Mesenchymal stem cell (in vitro differentiated cells and primary cell): ENCODE measurements around the gene GART.

Experiments used
- DNase-seq: peaks from one replicate; pipeline ENCODE4 v3.0.0-alpha.2; 2013
- H2AFZ ChIP-seq: one replicate; pipeline ENCODE4 v1.6.1; 2013; ENCODE audit warnings: low read depth, mild to moderate bottlenecking, control low read depth, inconsistent platforms, low read length, moderate library complexity
- H2AK5ac ChIP-seq: 2 replicates; pipeline ENCODE4 v1.6.1; 2013; ENCODE audit warnings: low read length, moderate library complexity, mild to moderate bottlenecking, inconsistent platforms; ENCODE audit not compliant: severe bottlenecking
- H2BK120ac ChIP-seq: one replicate; pipeline ENCODE4 v1.6.1; 2013; ENCODE audit warnings: low read depth, mild to moderate bottlenecking, inconsistent platforms, low read length, moderate library complexity
- H2BK12ac ChIP-seq, 2 experiments: one replicate each; pipeline ENCODE4 v1.6.1; 2013; ENCODE audit warnings: inconsistent platforms in 2 of 2, low read length in 2 of 2, mild to moderate bottlenecking in 2 of 2, moderate library complexity in 2 of 2, control low read depth in 1 of 2
- H2BK15ac ChIP-seq: one replicate; pipeline ENCODE4 v1.6.1; 2013; ENCODE audit warnings: mild to moderate bottlenecking, low read depth, inconsistent platforms; ENCODE audit not compliant: poor library complexity, severe bottlenecking
- H2BK5ac ChIP-seq: 2 replicates; pipeline ENCODE4 v1.6.1; 2013; ENCODE audit warnings: low read depth, mild to moderate bottlenecking, low read length, control low read depth, inconsistent platforms; ENCODE audit not compliant: poor library complexity, severe bottlenecking
- H3K14ac ChIP-seq, 2 experiments: one replicate each; pipeline ENCODE4 v1.6.1; 2013; ENCODE audit warnings: inconsistent platforms in 2 of 2, low read length in 2 of 2, control low read depth in 1 of 2, mild to moderate bottlenecking in 1 of 2, moderate library complexity in 1 of 2
- H3K18ac ChIP-seq, 2 experiments: one replicate each; pipeline ENCODE4 v1.6.1; 2013; ENCODE audit warnings: inconsistent platforms in 2 of 2, low read length in 2 of 2, control low read depth in 1 of 2, low read depth in 1 of 2, mild to moderate bottlenecking in 1 of 2
- H3K23ac ChIP-seq, 2 experiments: one replicate each; pipeline ENCODE4 v1.6.1; 2013; ENCODE audit warnings: inconsistent platforms in 2 of 2, low read length in 2 of 2, mild to moderate bottlenecking in 2 of 2, moderate library complexity in 2 of 2, control low read depth in 1 of 2
- H3K27ac ChIP-seq: 2 replicates; pipeline ENCODE4 v1.5.1; 2013; ENCODE audit warnings: mild to moderate bottlenecking, moderate library complexity, low read length, control low read depth, inconsistent platforms; ENCODE audit not compliant: poor library complexity, severe bottlenecking
- H3K27me3 ChIP-seq, 2 experiments: 2 replicates each; pipeline versions ENCODE4 v1.6.1 to v1.7.0; 2013; ENCODE audit warnings: low read length in 2 of 2, mild to moderate bottlenecking in 2 of 2, moderate library complexity in 2 of 2, control low read depth in 1 of 2, inconsistent platforms in 1 of 2; ENCODE audit not compliant: control insufficient read depth in 1 of 2, insufficient read depth in 1 of 2
- H3K36me3 ChIP-seq, 2 experiments: 2 replicates each; pipeline versions ENCODE4 v1.6.1 to v1.7.0; 2013; ENCODE audit warnings: low read length in 2 of 2, control low read depth in 1 of 2, inconsistent platforms in 1 of 2, low read depth in 1 of 2, mild to moderate bottlenecking in 1 of 2; ENCODE audit not compliant: insufficient read depth in 2 of 2, control insufficient read depth in 1 of 2
- H3K4ac ChIP-seq, 2 experiments: one replicate each; pipeline ENCODE4 v1.6.1; 2013; ENCODE audit warnings: inconsistent platforms in 2 of 2, low read length in 2 of 2, mild to moderate bottlenecking in 2 of 2, moderate library complexity in 2 of 2, control low read depth in 1 of 2, low read depth in 1 of 2
- H3K4me1 ChIP-seq: 2 replicates; pipeline ENCODE4 v1.6.1; 2013; ENCODE audit warnings: low read depth, low read length, control low read depth; ENCODE audit not compliant: control insufficient read depth, insufficient read depth
- H3K4me2 ChIP-seq: 2 replicates; pipeline ENCODE4 v1.6.1; 2013; ENCODE audit warnings: low read length, mild to moderate bottlenecking, inconsistent platforms; ENCODE audit not compliant: poor library complexity, severe bottlenecking
- H3K4me3 ChIP-seq, 2 experiments: 2 replicates each; pipeline versions ENCODE4 v1.5.1 to v1.7.0; 2013; ENCODE audit warnings: low read length in 2 of 2, mild to moderate bottlenecking in 2 of 2, control low read depth in 1 of 2, low read depth in 1 of 2; ENCODE audit not compliant: insufficient read depth in 1 of 2
- H3K79me1 ChIP-seq: replicated peaks from 2 replicates; pipeline ENCODE4 v1.6.1; 2013; ENCODE audit warnings: mild to moderate bottlenecking, control low read depth, low read length, inconsistent platforms; ENCODE audit not compliant: poor library complexity, severe bottlenecking
- H3K9ac ChIP-seq: 2 replicates; pipeline ENCODE4 v1.7.0; 2013; ENCODE audit warnings: mild to moderate bottlenecking, low read length, moderate library complexity
- H3K9me3 ChIP-seq: 2 replicates; pipeline ENCODE4 v1.7.0; 2013; ENCODE audit warnings: mild to moderate bottlenecking, low read length; ENCODE audit not compliant: control insufficient read depth
- H4K8ac ChIP-seq: one replicate; pipeline ENCODE4 v1.6.1; 2013; ENCODE audit warnings: inconsistent platforms, mild to moderate bottlenecking, low read length, moderate library complexity
- H4K91ac ChIP-seq: one replicate; pipeline ENCODE4 v1.6.1; 2013; ENCODE audit warnings: mild to moderate bottlenecking, low read length, inconsistent platforms
- WGBS: methylation state at CpG from one replicate; pipeline ENCODE4 v1.1.7; 2013; ENCODE audit warnings: mixed read lengths; 5-methylcytosine and 5-hydroxymethylcytosine counted together

Gene GART

GRCh38 chr21:33544451-33545195 lies 2.7 kb upstream of the GART start:
- no peak overlapping the region for H3K27ac ChIP-seq

GRCh38 chr21:33543505-33544129 lies 1.7 kb upstream of the GART start:
- no peak for DNase-seq
- Histone ChIP-seq H3K4ac (peak overlapping the region in 1 of 2 experiments; percentile 90), H3K18ac (peak overlapping the region; percentile 83 to 89)

More at GRCh38 chr21:33544451-33545195, 2.7 kb upstream of the GART start:
- Histone ChIP-seq H3K79me1 (no peaks in the 10 kb centered on the region), H3K9ac (peak overlapping the region; percentile 100), H3K36me3 (peaks cover 8 to 31% of the 10 kb centered on the region in 2 experiments), H3K4me1 (peaks cover 3% of the 10 kb centered on the region), H2BK12ac (no peak overlapping the region), H3K23ac (no peak overlapping the region), H3K4me2 (peak overlapping the region; percentile 43), H3K18ac (no peak overlapping the region), H2AFZ (no peak overlapping the region), H2AK5ac (no peak overlapping the region), H4K8ac (no peak overlapping the region), H4K91ac (no peak overlapping the region), H3K14ac (no peak overlapping the region), H3K4ac (no peak overlapping the region), H3K27me3 (no peaks in the 10 kb centered on the region), H2BK15ac (no peak overlapping the region), H2BK5ac (no peak overlapping the region), H2BK120ac (no peak overlapping the region), H3K9me3 (no peaks in the 10 kb centered on the region), H3K4me3 (peak overlapping the region in 1 of 2 experiments; percentile 98)
- no peak for DNase-seq
- WGBS = 91% methylated on average over 2 of the region's 8 CpGs

GRCh38 chr21:33542640-33543504 lies 955 bp upstream of the GART start, which contains the start of gene SON:
Gene SON, plus strand, starts transcription at chr21:33543038. Its CDS starts 55 bp downstream, at chr21:33543093.
- peak within 1 kb of the TSS; percentile 53 for H2AFZ ChIP-seq
- peak within 1 kb of the TSS; percentile 100 for H3K9ac ChIP-seq
- H4K91ac ChIP-seq = peak within 1 kb of the TSS; percentile 92
- H3K27me3 ChIP-seq = no peaks in the 10 kb centered on the region
- peak within 1 kb of the TSS; percentile 33 for H2BK15ac ChIP-seq
- H2BK5ac ChIP-seq = peak within 1 kb of the TSS; percentile 96
- H3K36me3 ChIP-seq = peaks cover 9 to 27% of the 10 kb centered on the region in 2 experiments
- H3K27ac ChIP-seq = peak within 1 kb of the TSS; percentile 98
- H4K8ac ChIP-seq = peak within 1 kb of the TSS; percentile 90
- H3K23ac ChIP-seq = peak within 1 kb of the TSS in 1 of 2 experiments; percentile 70
- peak within 1 kb of the TSS; percentile 44 for H2BK120ac ChIP-seq
- peaks cover 2% of the 10 kb centered on the region for H3K79me1 ChIP-seq
- H3K9me3 ChIP-seq = no peaks in the 10 kb centered on the region
- H3K18ac ChIP-seq = peak within 1 kb of the TSS; percentile 83 to 89
- peak within 1 kb of the TSS in 1 of 2 experiments; percentile 49 for H2BK12ac ChIP-seq
- peak within 1 kb of the TSS; percentile 85 to 99 for H3K4ac ChIP-seq
- peak within 1 kb of the TSS; percentile 73 to 98 for H3K4me3 ChIP-seq
- H3K4me2 ChIP-seq = peak within 1 kb of the TSS; percentile 82
- WGBS = 0% methylated on average over 56 of the region's 57 CpGs
- peak within 1 kb of the TSS in 1 of 2 experiments; percentile 86 for H3K14ac ChIP-seq
- H2AK5ac ChIP-seq = peak within 1 kb of the TSS; percentile 75
- peaks cover 3% of the 10 kb centered on the region for H3K4me1 ChIP-seq
- peak; percentile 99 for DNase-seq

More at GRCh38 chr21:33543505-33544129, 1.7 kb upstream of the GART start:
- Histone ChIP-seq H3K36me3 (peaks cover 4 to 27% of the 10 kb centered on the region in 2 experiments), H2AK5ac (peak overlapping the region; percentile 75), H3K4me3 (peak overlapping the region; percentile 64 to 98), H3K14ac (no peak overlapping the region), H2AFZ (no peak overlapping the region), H3K27me3 (no peaks in the 10 kb centered on the region), H2BK12ac (peak overlapping the region in 1 of 2 experiments; percentile 34), H3K27ac (peak overlapping the region; percentile 98), H2BK15ac (no peak overlapping the region), H3K23ac (no peak overlapping the region), H4K91ac (peak overlapping the region; percentile 92), H3K9me3 (no peaks in the 10 kb centered on the region), H3K4me1 (peaks cover 3% of the 10 kb centered on the region), H3K9ac (peak overlapping the region; percentile 100), H2BK5ac (peak overlapping the region; percentile 48), H3K79me1 (peaks cover 2% of the 10 kb centered on the region), H4K8ac (peak overlapping the region; percentile 47), H2BK120ac (peak overlapping the region; percentile 44), H3K4me2 (peak overlapping the region; percentile 61)
- under 1% methylated on average over 18 of the region's 26 CpGs for WGBS
